ENCODE data around the gene ADGRA1.
"Not testable (repeated sequence)": the region's sequence is repeated elsewhere in the genome, so short reads cannot be mapped to it uniquely, and the experiment has no call there.

ADGRA1 gene

DNA sequence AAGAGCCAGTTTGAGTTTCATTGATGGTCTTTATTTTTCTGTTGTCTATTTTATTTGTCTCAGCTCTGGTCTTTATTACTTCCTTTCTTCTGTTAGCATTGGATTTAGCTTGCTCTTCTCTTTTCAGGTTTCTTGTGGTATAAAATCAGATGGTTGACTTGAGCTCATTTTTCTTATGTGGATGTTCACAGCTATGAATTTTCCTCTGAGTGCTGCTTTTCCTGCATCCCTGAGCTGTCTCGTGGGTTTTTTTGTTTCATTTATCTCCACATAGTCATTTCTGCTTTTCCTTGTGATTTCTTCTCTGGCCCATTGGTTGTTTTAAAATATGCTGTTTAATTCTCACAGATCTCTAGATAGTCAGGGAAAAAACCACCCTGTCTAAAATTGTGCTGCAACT is 19.7 kb downstream of the ADGRA1 start:
- TF ChIP-seq, protein P1, sequence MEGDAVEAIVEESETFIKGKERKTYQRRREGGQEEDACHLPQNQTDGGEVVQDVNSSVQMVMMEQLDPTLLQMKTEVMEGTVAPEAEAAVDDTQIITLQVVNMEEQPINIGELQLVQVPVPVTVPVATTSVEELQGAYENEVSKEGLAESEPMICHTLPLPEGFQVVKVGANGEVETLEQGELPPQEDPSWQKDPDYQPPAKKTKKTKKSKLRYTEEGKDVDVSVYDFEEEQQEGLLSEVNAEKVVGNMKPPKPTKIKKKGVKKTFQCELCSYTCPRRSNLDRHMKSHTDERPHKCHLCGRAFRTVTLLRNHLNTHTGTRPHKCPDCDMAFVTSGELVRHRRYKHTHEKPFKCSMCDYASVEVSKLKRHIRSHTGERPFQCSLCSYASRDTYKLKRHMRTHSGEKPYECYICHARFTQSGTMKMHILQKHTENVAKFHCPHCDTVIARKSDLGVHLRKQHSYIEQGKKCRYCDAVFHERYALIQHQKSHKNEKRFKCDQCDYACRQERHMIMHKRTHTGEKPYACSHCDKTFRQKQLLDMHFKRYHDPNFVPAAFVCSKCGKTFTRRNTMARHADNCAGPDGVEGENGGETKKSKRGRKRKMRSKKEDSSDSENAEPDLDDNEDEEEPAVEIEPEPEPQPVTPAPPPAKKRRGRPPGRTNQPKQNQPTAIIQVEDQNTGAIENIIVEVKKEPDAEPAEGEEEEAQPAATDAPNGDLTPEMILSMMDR (IDR thresholded peaks at IDR 0.05; ENCODE audit: low read depth, low read length), result no peak
- no peak for DNase-seq (ENCODE audit: extremely low read depth, low read depth)

DNA sequence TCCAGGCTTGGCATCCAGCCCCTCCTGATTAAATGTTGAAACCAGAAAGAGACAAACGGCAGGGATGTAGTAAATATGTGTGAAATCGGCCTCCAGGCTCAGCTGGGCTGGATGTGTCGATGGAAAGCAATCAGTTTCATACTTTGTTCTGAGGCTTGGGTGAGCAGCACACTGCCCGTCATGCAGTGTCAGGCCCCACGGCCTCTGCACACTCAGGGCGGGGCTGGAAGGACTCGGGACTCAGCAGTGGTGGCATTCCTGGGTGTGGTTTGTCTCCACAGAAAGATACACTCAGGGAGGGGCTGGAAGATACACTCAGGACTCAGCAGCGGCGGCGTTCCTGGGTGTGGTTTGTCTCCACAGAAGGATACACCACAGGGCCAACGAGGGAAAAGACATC is 22.0 kb downstream of the ADGRA1 start:
- TF ChIP-seq, protein P1 (IDR thresholded peaks at IDR 0.05; ENCODE audit: low read depth, low read length), result no peak
- DNase-seq (ENCODE audit: extremely low read depth, low read depth), result no peak

DNA sequence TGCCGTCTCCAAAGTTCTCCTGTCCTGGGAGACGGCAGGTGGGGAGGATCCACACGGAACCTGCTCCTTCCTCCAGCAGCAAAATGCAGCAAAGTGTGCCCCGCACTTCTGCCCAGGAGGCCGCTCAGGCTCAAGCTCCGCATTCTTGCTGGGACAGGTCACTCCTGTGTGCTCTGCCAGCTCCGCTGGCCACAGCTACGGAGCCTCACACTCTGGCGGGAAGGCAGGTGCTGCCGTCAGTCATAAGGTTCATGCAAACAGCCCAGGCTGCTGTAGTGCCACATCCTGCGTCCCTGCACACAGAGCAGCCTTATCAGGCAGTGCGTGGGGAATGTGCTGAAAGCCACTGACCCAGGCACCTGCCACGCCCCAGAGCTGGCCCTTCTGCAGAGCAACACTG is 22.4 kb downstream of the ADGRA1 start:
- TF ChIP-seq, protein P1 (IDR thresholded peaks at IDR 0.05; ENCODE audit: low read depth, low read length), result no peak
- no peak for DNase-seq (ENCODE audit: extremely low read depth, low read depth)

DNA sequence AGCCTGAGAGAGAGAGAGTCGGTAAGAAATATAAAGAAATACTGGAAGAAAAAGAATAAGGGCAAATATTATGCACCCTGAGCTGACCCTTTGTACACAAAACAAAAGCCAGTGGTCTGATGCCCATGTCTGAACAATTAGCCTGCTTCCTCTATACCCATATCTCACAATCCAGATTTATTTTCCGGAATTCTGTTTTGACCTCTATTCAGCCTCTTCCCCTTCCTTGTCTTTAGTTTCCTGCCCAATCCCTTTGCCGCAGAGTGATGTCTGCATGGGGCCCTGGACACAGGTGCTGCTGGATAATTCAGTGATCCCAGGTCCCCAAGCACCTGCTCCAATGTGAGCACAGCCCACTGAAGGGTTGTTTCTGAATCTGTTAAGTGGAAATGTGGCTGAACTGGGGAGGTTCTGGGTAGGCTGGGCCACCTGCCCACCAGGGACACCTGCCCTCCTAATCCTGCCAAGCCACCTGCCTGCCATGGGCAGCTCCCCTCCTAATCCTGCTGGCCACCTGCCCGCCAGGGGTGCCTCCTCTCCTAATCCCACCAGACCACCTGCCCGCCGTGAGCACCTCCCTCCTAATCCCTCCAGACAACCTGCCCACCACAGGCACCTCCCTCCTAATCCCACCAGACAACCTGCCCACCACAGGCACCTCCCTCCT is 23.0 kb downstream of the ADGRA1 start:
- TF ChIP-seq, protein P1 (IDR thresholded peaks at IDR 0.05; ENCODE audit: low read depth, low read length), result no peak
- DNase-seq (ENCODE audit: extremely low read depth, low read depth), result no peak

DNA sequence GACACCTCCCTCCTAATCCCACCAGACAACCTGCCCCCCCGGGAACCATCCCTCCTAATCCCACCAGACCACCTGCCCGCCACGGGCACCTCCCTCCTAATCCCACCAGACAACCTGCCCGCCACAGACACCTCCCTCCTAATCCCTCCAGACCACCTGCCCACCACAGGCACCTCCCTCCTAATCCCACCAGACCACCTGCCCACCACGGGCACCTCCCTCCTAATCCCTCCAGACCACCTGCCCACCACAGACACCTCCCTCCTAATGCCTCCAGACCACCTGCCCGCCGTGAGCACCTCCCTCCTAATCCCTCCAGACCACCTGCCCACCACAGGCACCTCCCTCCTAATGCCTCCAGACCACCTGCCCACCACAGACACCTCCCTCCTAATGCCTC is 23.9 kb downstream of the ADGRA1 start:
- not testable (repeated sequence) for DNase-seq (ENCODE audit: extremely low read depth, low read depth)

DNA sequence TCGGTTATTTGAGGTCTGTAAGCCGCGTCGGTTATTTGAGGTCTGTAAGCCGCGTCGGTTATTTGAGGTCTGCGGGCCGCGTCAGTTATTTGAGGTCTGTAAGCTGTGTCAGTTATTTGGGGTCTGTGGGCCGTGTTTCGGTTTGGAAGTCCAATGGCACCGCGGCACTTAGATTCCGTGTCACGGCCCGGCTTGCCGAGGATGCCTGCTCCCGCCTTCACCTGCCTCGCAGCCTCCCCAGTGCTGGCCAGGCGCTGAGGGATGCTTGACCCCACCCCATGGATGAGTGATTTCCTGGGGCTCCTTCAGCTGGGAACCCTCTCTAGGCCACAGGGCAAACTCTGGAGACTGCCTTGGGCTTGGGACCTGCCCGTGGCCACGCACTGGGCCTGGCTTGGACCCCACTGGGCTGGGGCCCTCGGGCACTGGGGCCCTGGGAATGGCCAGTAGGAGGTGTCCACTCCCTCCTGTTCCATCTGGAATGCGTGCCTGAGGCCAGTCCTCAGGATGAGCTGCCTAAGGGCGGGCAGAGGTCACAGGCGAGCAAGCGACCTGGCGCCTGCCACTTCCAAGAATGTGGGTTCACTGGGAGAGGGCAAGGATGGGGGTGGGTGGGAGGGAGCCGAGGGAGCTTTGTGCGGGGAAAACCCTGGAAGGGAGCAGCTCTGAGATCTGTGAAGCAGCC is 25.6 kb downstream of the ADGRA1 start:
- TF ChIP-seq, protein P1 (IDR thresholded peaks at IDR 0.05; ENCODE audit: low read depth, low read length), result no peak
- DNase-seq (ENCODE audit: extremely low read depth, low read depth), result no peak

DNA sequence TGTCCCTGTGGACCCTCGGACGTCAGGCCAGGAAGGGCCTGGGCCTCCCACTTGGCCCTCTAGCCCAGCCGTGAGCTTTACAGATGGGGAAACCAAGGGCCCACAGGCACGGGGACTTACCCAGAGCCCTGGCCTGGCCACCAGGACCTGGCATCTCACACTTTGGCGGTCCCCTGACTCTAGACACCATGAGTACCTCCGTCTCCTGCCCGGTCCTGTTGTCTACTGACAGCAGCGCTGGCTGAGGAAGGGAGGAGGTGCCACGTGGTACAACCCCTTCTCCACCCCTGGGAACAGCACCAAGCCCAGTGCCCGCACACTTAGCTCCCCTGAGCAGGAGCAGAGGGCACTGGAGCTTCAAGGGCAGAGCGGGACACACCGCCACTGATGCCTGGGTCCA is 26.1 kb downstream of the ADGRA1 start:
- no peak for DNase-seq (ENCODE audit: extremely low read depth, low read depth)
- TF ChIP-seq, protein P1 (IDR thresholded peaks at IDR 0.05; ENCODE audit: low read depth, low read length), result no peak

DNA sequence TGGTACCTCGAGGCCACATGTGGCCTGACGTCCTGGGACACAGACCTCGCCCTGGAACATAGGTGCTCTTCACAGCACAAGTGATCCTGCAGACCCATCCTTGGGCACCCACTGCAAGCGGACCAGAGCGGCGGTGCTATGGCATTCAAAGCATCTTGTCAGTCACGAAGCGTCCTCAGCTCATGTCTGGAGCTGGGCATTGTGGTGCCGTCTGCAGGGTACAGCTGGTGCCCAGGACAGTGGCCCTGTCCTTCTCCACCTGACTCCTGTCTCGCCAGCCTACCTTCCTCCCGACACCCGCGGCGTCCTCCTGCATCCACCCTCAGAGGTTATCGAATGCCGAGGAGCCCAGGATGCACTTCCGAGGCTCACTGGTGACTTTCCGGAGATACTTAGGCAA is 26.5 kb downstream of the ADGRA1 start:
- no peak for DNase-seq (ENCODE audit: extremely low read depth, low read depth)
- TF ChIP-seq, protein P1 (IDR thresholded peaks at IDR 0.05; ENCODE audit: low read depth, low read length), result no peak
